AG09309 (cell line): Measurements from ENCODE around the gene CFAP251.

ENCODE experiments used
- DNase-seq: peaks from one replicate; pipeline ENCODE4 v3.0.0-alpha.2; 2010; ENCODE audit warnings: low read depth
- H3K4me3 ChIP-seq: 2 replicates; pipeline ENCODE4 v1.5.1; 2011; ENCODE audit warnings: mild to moderate bottlenecking, low read depth, low read length, moderate library complexity; ENCODE audit not compliant: control insufficient read depth
- TF ChIP-seq, protein P1 (sequence below): IDR thresholded peaks from 2 replicates; pipeline ENCODE4 v1.5.1; 2011; ENCODE audit warnings: mild to moderate bottlenecking, low read depth, low read length, inconsistent platforms; ENCODE audit not compliant: insufficient read depth, control insufficient read depth; ENCODE audit errors: missing control alignments

CFAP251 gene

DNA sequence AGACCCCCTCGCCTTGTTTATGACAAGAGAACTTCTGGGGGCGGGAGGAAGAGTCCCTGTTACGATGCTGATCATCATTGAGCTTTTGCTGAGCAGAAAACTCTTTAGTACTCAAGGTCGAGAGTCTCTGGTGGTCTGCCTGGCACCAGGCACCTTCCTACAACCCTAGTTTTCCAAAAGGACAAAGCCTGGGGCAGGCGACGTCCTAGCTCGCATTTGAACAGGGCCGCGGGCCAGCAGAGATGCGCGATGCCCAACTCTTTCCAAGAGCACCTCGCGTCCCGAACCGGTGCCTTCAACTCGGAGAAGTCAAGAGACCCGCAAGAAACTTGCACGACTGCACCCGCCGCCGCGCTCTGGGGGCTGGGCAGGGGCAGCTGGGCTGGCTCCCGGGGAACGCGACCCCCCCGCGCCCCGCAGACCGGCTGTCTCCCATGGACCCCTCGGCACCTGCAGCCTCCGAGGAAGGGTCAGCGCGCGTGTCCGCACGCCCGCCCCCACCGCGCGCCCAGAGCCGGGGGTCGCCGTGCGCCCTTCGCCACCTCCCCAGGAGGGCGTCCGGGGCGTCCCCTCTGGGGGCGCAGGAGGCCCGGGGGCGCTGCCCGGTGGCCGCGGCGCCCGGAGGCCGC lies 102.9 kb downstream of the CFAP251 start:
- no peak for DNase-seq
- TF ChIP-seq, protein P1, sequence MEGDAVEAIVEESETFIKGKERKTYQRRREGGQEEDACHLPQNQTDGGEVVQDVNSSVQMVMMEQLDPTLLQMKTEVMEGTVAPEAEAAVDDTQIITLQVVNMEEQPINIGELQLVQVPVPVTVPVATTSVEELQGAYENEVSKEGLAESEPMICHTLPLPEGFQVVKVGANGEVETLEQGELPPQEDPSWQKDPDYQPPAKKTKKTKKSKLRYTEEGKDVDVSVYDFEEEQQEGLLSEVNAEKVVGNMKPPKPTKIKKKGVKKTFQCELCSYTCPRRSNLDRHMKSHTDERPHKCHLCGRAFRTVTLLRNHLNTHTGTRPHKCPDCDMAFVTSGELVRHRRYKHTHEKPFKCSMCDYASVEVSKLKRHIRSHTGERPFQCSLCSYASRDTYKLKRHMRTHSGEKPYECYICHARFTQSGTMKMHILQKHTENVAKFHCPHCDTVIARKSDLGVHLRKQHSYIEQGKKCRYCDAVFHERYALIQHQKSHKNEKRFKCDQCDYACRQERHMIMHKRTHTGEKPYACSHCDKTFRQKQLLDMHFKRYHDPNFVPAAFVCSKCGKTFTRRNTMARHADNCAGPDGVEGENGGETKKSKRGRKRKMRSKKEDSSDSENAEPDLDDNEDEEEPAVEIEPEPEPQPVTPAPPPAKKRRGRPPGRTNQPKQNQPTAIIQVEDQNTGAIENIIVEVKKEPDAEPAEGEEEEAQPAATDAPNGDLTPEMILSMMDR = no peak
- H3K4me3 ChIP-seq = peak overlapping the region; percentile 46

DNA sequence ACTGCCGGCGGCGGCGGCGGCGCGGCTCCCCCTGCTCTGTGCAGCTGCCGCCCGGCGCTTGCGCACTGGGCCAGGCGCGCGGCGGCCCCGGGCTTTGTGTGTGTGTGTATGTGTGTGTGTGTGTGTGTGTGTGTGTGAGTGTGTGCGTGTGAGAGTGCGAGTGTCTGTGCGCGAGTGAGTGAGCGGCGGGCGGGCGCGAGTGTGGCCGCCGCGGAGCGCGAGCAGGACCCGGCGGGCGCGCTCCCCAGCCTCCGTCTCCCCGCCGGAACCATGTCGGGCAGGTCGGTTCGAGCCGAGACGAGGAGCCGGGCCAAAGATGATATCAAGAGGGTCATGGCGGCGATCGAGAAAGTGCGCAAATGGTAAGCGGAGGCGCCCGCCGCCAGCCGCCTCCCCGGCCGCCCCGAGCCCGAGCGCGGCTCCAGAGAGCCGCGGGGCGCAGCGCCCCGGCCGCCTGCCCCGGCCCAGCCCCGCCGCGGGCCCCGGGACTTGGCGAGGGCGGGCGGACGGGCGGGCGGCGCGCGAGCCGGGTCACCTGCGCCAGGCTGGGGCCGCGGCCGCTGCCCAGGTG lies 103.5 kb downstream of the CFAP251 start, which contains the start of gene BCL7A:
Gene BCL7A (plus strand): TSS at position 63 of the 571 bp plus-strand sequence. CDS start 208 bp downstream, at position 271.
- DNase-seq = peak; percentile 34

DNA sequence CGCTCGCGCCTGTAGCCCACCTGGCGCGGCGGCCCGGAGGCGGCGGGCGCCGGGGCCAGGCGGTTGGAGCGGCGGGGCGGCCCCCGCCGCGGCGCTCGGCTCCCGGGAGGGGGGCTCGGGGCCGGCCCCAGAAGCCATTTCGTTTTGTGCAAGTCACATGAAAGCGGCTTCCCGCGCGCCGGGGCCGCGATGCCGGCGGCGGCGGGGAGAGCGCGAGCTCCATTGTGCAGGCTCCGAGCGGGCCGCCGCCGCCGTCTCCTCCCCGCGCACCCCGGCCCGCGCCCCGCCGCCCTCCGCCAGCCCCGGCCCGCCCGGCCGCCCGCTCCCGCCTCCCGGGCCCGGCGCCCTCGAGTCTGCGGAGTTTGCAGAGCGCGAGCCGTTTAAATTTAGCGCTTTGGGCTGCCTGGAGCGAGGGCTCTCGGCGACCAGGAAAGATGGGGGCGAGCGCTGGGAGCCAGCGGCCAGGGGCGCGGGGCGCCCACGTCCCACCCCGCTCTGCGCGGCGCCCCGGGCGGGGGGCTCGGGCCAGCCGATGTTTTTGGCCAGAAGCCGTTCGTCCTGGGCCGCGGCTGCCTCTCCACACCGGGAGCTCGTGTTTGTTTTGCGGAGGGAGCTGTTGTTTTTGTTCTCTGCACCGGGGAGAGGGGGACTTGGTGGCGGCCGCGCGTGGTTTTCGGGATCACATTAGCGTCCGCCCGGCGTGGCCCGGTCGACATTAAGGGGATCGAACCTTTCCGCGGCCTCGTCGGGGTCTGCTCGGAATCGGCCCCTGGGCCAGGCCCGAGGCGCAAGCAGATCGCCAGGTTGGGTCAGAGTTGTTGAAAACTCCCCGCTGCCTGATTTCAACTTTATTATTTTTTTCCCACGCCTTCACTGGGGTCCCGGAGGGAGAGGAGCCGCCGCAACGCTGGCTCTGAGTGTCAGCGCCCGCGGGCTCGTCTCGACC lies 104.3 kb downstream of the CFAP251 start:
- TF ChIP-seq, protein P1 = no peak
- peak overlapping the region; percentile 54 for H3K4me3 ChIP-seq
- no peak for DNase-seq

More for the DNA sequence above, 103.5 kb downstream of the CFAP251 start, which contains the start of gene BCL7A:
- TF ChIP-seq, protein P1 = no peak
- H3K4me3 ChIP-seq = peak within 1 kb of the TSS; percentile 54

DNA sequence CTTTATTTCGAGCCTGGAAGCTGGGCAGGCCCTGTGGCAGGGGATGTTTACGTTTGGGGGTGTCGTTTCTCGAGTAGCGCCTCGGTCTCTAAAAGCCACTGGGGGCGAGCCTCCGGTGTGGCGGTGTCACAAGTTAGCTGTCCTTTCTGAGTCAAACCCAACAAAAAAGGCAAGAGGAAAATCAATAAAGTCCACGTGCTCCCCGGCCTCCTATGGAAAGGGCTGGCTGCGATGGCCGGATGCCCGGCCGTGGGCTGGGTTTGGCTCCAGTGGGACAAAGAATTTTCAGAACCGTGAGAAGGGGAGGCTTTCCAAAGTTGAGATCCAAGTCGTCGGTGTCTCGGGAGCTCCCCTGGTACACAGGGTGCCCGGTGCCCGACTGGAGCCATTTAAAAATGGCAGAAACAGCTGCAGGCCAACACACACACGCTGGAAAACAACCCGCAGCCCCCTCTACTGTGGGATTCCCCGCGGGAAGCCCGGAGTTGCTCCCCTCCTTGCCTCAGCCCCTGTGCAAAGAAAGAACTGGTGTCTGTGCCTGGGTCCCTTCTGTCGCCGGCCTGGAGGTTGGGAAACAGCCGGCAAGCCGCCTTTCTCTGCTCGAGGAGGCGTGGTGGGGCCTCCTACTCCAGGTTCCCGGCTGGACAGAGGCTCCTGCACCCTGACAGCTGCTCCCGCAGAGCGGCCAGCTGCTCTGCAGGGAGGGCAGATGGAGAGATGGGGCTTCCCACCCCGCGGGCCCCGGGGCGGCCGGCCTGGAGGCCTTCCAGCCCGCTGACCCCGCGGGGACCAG lies 105.1 kb downstream of the CFAP251 start:
- TF ChIP-seq, protein P1 = no peak
- H3K4me3 ChIP-seq = peak overlapping the region; percentile 54
- DNase-seq = peak; percentile 27

DNA sequence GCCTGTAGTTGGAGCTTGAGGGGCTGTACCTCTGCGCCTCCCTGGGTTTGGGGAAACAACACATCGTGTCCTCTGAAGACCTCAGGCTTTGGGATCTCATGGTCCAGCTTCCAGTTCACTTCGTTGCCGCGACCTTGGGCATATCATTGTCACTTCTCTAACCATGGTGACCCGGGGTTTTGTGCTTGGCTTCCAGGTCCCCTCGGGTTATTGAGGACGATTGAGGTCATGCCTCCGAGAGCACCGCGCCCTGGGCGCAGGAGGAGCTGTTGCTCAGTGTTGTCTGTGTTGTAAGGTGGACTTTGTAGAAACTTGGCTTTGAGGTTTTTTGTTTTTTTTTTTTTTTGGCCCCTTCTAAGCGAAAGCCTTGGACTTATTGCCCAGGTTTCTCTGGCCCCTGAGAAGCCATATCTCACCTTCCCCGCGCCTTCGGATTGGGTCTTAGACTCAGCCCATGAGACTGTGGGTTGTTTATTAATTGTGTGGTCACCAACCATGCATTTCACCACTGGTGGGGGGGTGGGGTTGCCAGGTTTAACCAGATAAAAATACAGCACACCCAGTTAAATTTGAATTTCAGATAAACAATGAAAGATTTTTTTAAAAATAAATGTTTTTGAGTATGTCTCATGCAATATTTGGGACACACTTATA lies 105.9 kb downstream of the CFAP251 start:
- DNase-seq = no peak
- TF ChIP-seq, protein P1 = no peak
- H3K4me3 ChIP-seq = no peak overlapping the region
